Loucy (cell line): ENCODE results near the gene CYB5R3.
"Not testable (repeated sequence)": the region's sequence is repeated elsewhere in the genome, so short reads cannot be mapped to it uniquely, and the experiment has no call there.

Experiments
- H2AFZ ChIP-seq: fragments of 200-600 bp; sonication (generic); 2 replicates; pipeline ENCODE4 v1.6.0; 2016; ENCODE audit warnings: antibody characterized with exemption, mild to moderate bottlenecking, low read length, moderate library complexity
- H3F3A ChIP-seq: fragments of 200-600 bp; 2 replicates; pipeline ENCODE4 v1.6.0; 2016; ENCODE audit warnings: antibody characterized with exemption, low read depth, mild to moderate bottlenecking
- H3K27me3 ChIP-seq: fragments of 200-600 bp; sonication (generic); 2 replicates; pipeline ENCODE4 v1.6.1; 2014; ENCODE audit warnings: low read length, mild to moderate bottlenecking; ENCODE audit not compliant: insufficient read depth, poor library complexity, severe bottlenecking
- H3K36me3 ChIP-seq: fragments of 200-600 bp; sonication (generic); 2 replicates; pipeline ENCODE4 v1.6.1; 2016; ENCODE audit warnings: low read length; ENCODE audit not compliant: insufficient read depth
- H3K4me1 ChIP-seq: fragments of 200-600 bp; sonication (generic); 2 replicates; pipeline ENCODE4 v1.5.1; 2014; ENCODE audit warnings: low read length, mild to moderate bottlenecking; ENCODE audit not compliant: insufficient read depth, poor library complexity, severe bottlenecking
- H3K4me2 ChIP-seq: fragments of 200-600 bp; sonication (generic); 2 replicates; pipeline ENCODE4 v1.6.0; 2014; ENCODE audit warnings: antibody characterized with exemption, low read length, low read depth, mild to moderate bottlenecking; ENCODE audit not compliant: poor library complexity, severe bottlenecking
- H3K4me3 ChIP-seq: fragments of 200-600 bp; sonication (generic); 2 replicates; pipeline ENCODE4 v1.5.1; 2014; ENCODE audit warnings: low read length, mild to moderate bottlenecking, mixed read lengths; ENCODE audit not compliant: poor library complexity, severe bottlenecking
- H3K79me2 ChIP-seq: fragments of 200-600 bp; sonication (generic); 2 replicates; pipeline ENCODE4 v1.6.1; 2014; ENCODE audit warnings: low read length; ENCODE audit not compliant: insufficient read depth
- H3K9ac ChIP-seq: fragments of 200-600 bp; sonication (generic); 2 replicates; pipeline ENCODE4 v1.6.0; 2014; ENCODE audit warnings: mild to moderate bottlenecking, low read depth, low read length, moderate library complexity; ENCODE audit not compliant: poor library complexity, severe bottlenecking
- H3K9me2 ChIP-seq: fragments of 200-600 bp; sonication (generic); replicated peaks from 2 replicates; pipeline ENCODE4 v1.6.1; 2016; ENCODE audit warnings: low read depth, low read length, mixed read lengths
- H3K9me3 ChIP-seq: fragments of 200-600 bp; sonication (generic); 2 replicates; pipeline ENCODE4 v1.6.1; 2014; ENCODE audit warnings: mild to moderate bottlenecking, antibody characterized with exemption, low read length, low read depth; ENCODE audit not compliant: insufficient read depth
- H4K20me1 ChIP-seq: fragments of 200-600 bp; sonication (generic); 2 replicates; pipeline ENCODE4 v1.6.0; 2014; ENCODE audit warnings: antibody characterized with exemption, low read length, mild to moderate bottlenecking; ENCODE audit not compliant: insufficient read depth, poor library complexity, severe bottlenecking
- CTCF ChIP-seq: fragments of 200-600 bp; sonication (generic); conservative IDR thresholded peaks from 2 replicates; pipeline ENCODE4 v1.5.1; 2014; ENCODE audit warnings: mild to moderate bottlenecking, antibody characterized with exemption, low read length
- EZH2phosphoT487 ChIP-seq: fragments of 200-600 bp; IDR thresholded peaks from 2 replicates; pipeline ENCODE4 v1.6.1; 2018; ENCODE audit warnings: antibody characterized with exemption, mild to moderate bottlenecking, moderate library complexity, borderline replicate concordance

Gene CYB5R3

GRCh38 chr22:42577623-42578240 lies 71.5 kb downstream of the CYB5R3 start:
- H3K9me3 ChIP-seq, result no peaks in the 10 kb centered on the region
- no peak overlapping the region for H2AFZ ChIP-seq
- no peaks in the 10 kb centered on the region for H3K27me3 ChIP-seq
- no peaks in the 10 kb centered on the region for H3K9me2 ChIP-seq
- H4K20me1 ChIP-seq, result peaks cover 6% of the 10 kb centered on the region
- H3K4me2 ChIP-seq, result no peak overlapping the region
- no peaks in the 10 kb centered on the region for H3F3A ChIP-seq
- H3K4me3 ChIP-seq, result no peak overlapping the region
- H3K9ac ChIP-seq, result no peak overlapping the region
- peaks cover 5% of the 10 kb centered on the region for H3K4me1 ChIP-seq
- peaks cover 27% of the 10 kb centered on the region; the same call in 1 of the 2 replicates for H3K36me3 ChIP-seq
- H3K79me2 ChIP-seq, result peaks cover 26% of the 10 kb centered on the region
- TF ChIP-seq EZH2phosphoT487 (no peak), CTCF (no peak)

GRCh38 chr22:42577141-42577540 lies 72.1 kb downstream of the CYB5R3 start:
- H3K9ac ChIP-seq, H3K4me3 ChIP-seq: not testable (repeated sequence)
- H3K36me3 ChIP-seq, result peaks cover 24% of the 10 kb centered on the region; the same call in 1 of the 2 replicates

GRCh38 chr22:42575996-42576574 lies 73.1 kb downstream of the CYB5R3 start:
- not testable (repeated sequence) for H3K9ac ChIP-seq, H3K9me3 ChIP-seq, H2AFZ ChIP-seq, H3K9me2 ChIP-seq, H4K20me1 ChIP-seq, H3K27me3 ChIP-seq, H3K4me3 ChIP-seq, H3K4me1 ChIP-seq, H3F3A ChIP-seq, H3K4me2 ChIP-seq
- Histone ChIP-seq H3K79me2 (peaks cover 12% of the 10 kb centered on the region), H3K36me3 (peaks cover 24% of the 10 kb centered on the region; the same call in 1 of the 2 replicates)

More at GRCh38 chr22:42577141-42577540, 72.1 kb downstream of the CYB5R3 start:
- H3K4me1 ChIP-seq, H4K20me1 ChIP-seq, H3K4me2 ChIP-seq, H3K9me2 ChIP-seq, H3K9me3 ChIP-seq, H3F3A ChIP-seq, H2AFZ ChIP-seq, H3K27me3 ChIP-seq: not testable (repeated sequence)
- H3K79me2 ChIP-seq, result peaks cover 21% of the 10 kb centered on the region

GRCh38 chr22:42574468-42574867 lies 74.7 kb downstream of the CYB5R3 start:
- not testable (repeated sequence) for H3K79me2 ChIP-seq, H4K20me1 ChIP-seq, H3K4me1 ChIP-seq, H2AFZ ChIP-seq, H3K9ac ChIP-seq, H3K27me3 ChIP-seq, H3F3A ChIP-seq, H3K9me3 ChIP-seq, H3K9me2 ChIP-seq, H3K4me3 ChIP-seq, H3K4me2 ChIP-seq
- peaks cover 24% of the 10 kb centered on the region; the same call in 1 of the 2 replicates for H3K36me3 ChIP-seq

- not testable (repeated sequence) for H2AFZ ChIP-seq, H3K79me2 ChIP-seq, H3K9me3 ChIP-seq, H3K9me2 ChIP-seq, H3K4me2 ChIP-seq, H3K4me3 ChIP-seq, H3K9ac ChIP-seq, H3K27me3 ChIP-seq, H3K4me1 ChIP-seq, H4K20me1 ChIP-seq, H3F3A ChIP-seq
- peaks cover 24% of the 10 kb centered on the region; the same call in 1 of the 2 replicates for H3K36me3 ChIP-seq
Observed at GRCh38 chr22:42574046-42574445, 75.1 kb downstream of the CYB5R3 start.

- not testable (repeated sequence) for H2AFZ ChIP-seq, H3K9ac ChIP-seq, H4K20me1 ChIP-seq, H3K4me3 ChIP-seq, H3K9me2 ChIP-seq, H3K9me3 ChIP-seq, H3K27me3 ChIP-seq, H3K36me3 ChIP-seq, H3K79me2 ChIP-seq, H3K4me1 ChIP-seq, H3F3A ChIP-seq, H3K4me2 ChIP-seq
Observed at GRCh38 chr22:42571068-42571467, 78.1 kb downstream of the CYB5R3 start.
